Measurements from ENCODE around the gene VSTM2B. TPM values are rescaled to one million over a fixed set of nuclear protein-coding genes. Genes with fewer than 3 reads are reported as not detected.

The VSTM2B gene
- polyA plus RNA-seq (2013) = not detected

DNA sequence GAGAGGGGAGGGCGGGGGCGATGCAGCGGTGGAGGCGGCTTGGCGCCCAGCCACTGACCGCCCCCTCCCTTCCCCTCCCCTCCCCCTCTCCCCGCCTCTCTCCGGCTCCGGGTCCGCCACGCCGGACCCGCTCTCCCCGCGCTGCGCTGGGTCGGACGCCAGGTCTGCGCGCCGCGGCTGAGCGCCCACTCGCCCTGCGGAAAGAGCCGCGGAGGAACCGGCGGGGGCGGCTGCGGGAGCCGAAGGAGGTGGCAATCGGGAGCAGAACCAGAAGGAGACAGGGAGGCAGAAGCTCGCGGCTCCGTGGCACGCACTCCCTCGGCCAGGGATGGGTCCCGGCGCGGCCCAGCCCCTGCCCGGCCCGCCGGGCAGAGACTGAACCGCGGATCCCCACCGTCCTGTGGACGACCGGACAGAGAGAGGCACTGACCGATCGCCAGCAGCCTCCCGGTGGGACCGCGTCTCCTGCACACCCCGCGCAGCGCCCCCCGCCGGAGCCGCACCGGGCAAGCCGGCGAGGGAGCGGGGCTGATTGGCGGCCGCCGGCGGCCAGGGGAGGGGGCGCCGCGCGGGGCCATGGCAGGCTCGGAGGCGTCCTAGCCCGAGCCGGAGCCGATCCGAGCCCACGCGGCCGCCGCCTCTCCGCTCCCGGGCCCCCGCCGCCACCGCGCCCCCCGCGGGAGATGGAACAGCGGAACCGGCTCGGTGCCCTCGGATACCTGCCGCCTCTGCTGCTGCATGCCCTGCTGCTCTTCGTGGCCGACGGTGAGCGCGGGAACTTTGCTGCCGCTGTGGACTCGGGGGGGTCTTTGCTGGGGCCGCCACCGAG lies at the start of gene VSTM2B:
Gene VSTM2B, plus strand, starts transcription at position 94 of the 829 bp plus-strand sequence. Its CDS starts 590 bp downstream, at position 684.
- 1% methylated on average over 84 of the region's 104 CpGs for WGBS (ENCODE audit: insufficient coverage)
- Histone ChIP-seq H3K27me3 (replicated peaks in 2 of 5; ENCODE audit: control insufficient read depth in 4 of 5, insufficient read depth in 5 of 5, low read length in 4 of 5) (peaks cover 16 to 97% (median 54%) of the 10 kb centered on the region in 5 experiments), H3K4me1 (ENCODE audit: control extremely low read depth in 1 of 4, control insufficient read depth in 4 of 4, insufficient read depth in 4 of 4, low read length in 3 of 4) (peaks cover 0 to 53% (median 28%) of the 10 kb centered on the region in 4 experiments), H3K27ac (ENCODE audit: insufficient read depth in 1 of 2, low read depth in 1 of 2, low read length in 2 of 2, poor library complexity in 1 of 2, severe bottlenecking in 2 of 2) (no peak within 1 kb of the TSS), H3K36me3 (ENCODE audit: control insufficient read depth in 4 of 4, insufficient read depth in 4 of 4, low read length in 3 of 4) (no peaks in the 10 kb centered on the region), H3K9me3 (ENCODE audit: control extremely low read depth in 1 of 5, control insufficient read depth in 4 of 5, insufficient read depth in 2 of 5, low read depth in 1 of 5, low read length in 4 of 5) (peaks cover 0 to 6% (median 0%) of the 10 kb centered on the region in 5 experiments), H3K4me3 (ENCODE audit: control insufficient read depth in 1 of 7, extremely low read depth in 1 of 7, insufficient read depth in 4 of 7, low read depth in 2 of 7, low read length in 6 of 7) (peak within 1 kb of the TSS in 4 of 7 experiments; percentile 33 to 52 (median 42))
- DNase-seq = no peak
- ChIA-PET CTCF (no interaction called here), POLR2A (no interaction called here)

DNA sequence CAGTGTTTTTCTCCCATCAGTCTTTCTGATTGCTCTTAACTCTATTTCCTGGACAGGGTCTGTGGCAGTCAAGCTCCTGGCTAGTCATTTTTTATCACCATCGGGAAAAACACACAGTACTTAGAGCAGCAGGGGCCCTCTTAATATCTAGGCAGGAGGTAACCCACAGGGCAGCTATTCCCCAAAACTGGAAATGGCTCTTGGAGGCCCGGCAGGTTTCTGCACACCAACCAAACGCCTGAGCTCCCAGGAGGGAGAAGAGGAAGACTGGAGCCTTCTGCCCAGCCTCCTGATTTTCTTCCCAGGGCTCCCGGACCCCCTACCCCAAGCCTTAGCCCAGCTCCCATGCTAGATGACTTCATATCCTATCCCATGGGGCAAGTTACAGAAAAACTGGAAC lies 49.3 kb upstream of the VSTM2B start:
- Histone ChIP-seq H3K27ac (ENCODE audit: insufficient read depth in 1 of 2, low read depth in 1 of 2, low read length in 2 of 2, poor library complexity in 1 of 2, severe bottlenecking in 2 of 2) (no peak overlapping the region), H3K4me1 (ENCODE audit: control extremely low read depth in 1 of 4, control insufficient read depth in 4 of 4, insufficient read depth in 4 of 4, low read length in 3 of 4) (no peaks in the 10 kb centered on the region), H3K27me3 (replicated peaks in 2 of 5; ENCODE audit: control insufficient read depth in 4 of 5, insufficient read depth in 5 of 5, low read length in 4 of 5) (peaks cover 0 to 4% (median 0%) of the 10 kb centered on the region in 5 experiments), H3K36me3 (ENCODE audit: control insufficient read depth in 4 of 4, insufficient read depth in 4 of 4, low read length in 3 of 4) (no peaks in the 10 kb centered on the region), H3K4me3 (ENCODE audit: control insufficient read depth in 1 of 7, extremely low read depth in 1 of 7, insufficient read depth in 4 of 7, low read depth in 2 of 7, low read length in 6 of 7) (no peak overlapping the region), H3K9me3 (ENCODE audit: control extremely low read depth in 1 of 5, control insufficient read depth in 4 of 5, insufficient read depth in 2 of 5, low read depth in 1 of 5, low read length in 4 of 5) (peaks cover 0 to 14% (median 5%) of the 10 kb centered on the region in 5 experiments)
- 84% methylated on average over 3 of the region's 4 CpGs for WGBS (ENCODE audit: insufficient coverage)
- POLR2A ChIA-PET = no interaction called here
- DNase-seq = no peak
- CTCF ChIA-PET = no interaction called here

DNA sequence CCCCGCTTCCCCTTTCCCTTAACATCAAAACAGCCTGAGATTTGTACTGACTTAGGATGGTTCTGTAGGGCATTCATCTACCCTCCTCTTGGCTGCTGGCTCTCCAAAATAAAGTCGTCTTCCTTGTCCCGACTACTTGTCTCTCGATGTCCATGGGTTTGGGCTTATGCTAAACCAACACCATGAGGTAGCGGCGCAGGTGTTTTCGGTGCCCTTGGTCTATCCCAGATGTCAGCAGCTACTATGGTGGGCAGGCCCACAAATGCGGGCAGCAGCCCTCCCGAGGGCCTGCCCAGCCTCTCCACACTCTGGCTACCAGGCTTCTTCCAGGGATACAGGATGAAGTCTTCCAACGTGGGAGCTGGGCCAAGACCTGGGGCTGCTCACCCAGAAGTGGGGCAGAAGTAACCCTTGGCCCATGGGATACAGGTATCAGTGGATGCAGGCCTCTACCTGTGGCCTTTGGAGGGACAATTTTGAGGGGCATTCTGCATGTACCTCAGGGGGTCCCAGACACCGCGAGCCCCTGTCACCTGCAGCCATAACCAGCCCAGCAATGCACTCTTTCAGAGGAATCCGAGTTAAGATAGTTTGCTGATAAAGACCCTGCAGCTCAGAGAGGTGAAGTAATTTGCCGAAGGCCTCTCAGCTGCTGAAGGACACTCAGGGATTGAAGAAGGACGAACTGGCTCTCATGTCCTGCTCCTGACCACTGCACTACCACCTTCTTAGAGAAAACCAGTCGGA lies 47.8 kb upstream of the VSTM2B start:
- Histone ChIP-seq H3K27ac (ENCODE audit: insufficient read depth in 1 of 2, low read depth in 1 of 2, low read length in 2 of 2, poor library complexity in 1 of 2, severe bottlenecking in 2 of 2) (no peak overlapping the region), H3K36me3 (ENCODE audit: control insufficient read depth in 4 of 4, insufficient read depth in 4 of 4, low read length in 3 of 4) (no peaks in the 10 kb centered on the region), H3K9me3 (ENCODE audit: control extremely low read depth in 1 of 5, control insufficient read depth in 4 of 5, insufficient read depth in 2 of 5, low read depth in 1 of 5, low read length in 4 of 5) (peaks cover 0 to 14% (median 5%) of the 10 kb centered on the region in 5 experiments), H3K4me1 (ENCODE audit: control extremely low read depth in 1 of 4, control insufficient read depth in 4 of 4, insufficient read depth in 4 of 4, low read length in 3 of 4) (no peaks in the 10 kb centered on the region), H3K27me3 (replicated peaks in 2 of 5; ENCODE audit: control insufficient read depth in 4 of 5, insufficient read depth in 5 of 5, low read length in 4 of 5) (peaks cover 0 to 4% (median 0%) of the 10 kb centered on the region in 5 experiments), H3K4me3 (ENCODE audit: control insufficient read depth in 1 of 7, extremely low read depth in 1 of 7, insufficient read depth in 4 of 7, low read depth in 2 of 7, low read length in 6 of 7) (no peak overlapping the region)
- 91% methylated on average over 16 of the region's 16 CpGs for whole genome bisulfite sequencing (ENCODE audit: insufficient coverage)
- no peak for DNase-seq
- ChIA-PET POLR2A (no interaction called here), CTCF (no interaction called here)

DNA sequence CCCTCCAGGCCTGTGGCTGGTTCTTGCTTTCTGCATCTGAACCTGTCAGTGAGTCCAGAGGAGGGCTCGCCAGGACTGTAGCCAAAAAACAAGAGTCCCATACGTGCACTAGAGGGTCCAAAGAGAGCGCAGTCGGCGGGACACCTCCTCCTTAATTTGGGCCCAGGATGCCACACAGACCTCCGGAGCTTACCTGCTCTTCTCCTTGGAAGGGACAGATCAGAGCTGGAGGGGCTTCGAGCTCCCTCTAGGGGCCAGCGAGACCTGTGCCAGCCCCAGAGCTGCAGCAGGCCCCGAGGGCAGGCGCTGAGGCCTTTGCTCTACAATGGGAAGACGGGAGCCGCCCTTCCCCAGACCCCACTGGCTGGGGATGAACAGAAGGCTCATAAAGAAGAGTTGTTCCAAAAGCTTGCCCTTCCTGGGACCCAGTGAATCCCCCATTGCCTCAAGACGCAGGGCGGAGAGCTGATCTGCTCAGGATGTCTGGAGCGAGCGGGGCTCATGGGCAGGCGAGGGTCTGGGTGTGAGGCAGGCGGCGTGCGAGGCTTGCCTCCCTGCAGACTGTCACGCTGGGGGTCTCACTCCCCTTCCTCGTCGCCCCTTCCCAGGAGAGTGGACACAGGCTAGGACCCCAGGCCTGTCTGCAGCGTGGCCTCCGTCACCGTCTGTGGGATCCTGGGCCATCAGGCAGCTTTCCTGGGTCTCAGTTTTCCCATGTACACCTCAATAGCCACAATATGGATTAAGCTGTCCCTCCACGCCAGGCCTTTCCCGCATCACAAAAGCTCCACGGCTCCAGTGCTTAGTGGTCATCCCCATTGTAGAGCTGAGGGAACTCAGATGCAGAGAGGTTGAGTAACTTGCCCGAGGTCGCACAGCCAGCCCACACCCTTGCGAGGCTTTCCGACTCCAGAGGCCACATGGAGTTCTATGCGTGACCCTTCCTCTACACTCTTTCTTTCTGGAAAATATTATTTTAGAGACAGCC lies 46.9 kb upstream of the VSTM2B start:
- Histone ChIP-seq H3K27ac (ENCODE audit: insufficient read depth in 1 of 2, low read depth in 1 of 2, low read length in 2 of 2, poor library complexity in 1 of 2, severe bottlenecking in 2 of 2) (no peak overlapping the region), H3K4me1 (ENCODE audit: control extremely low read depth in 1 of 4, control insufficient read depth in 4 of 4, insufficient read depth in 4 of 4, low read length in 3 of 4) (no peaks in the 10 kb centered on the region), H3K9me3 (ENCODE audit: control extremely low read depth in 1 of 5, control insufficient read depth in 4 of 5, insufficient read depth in 2 of 5, low read depth in 1 of 5, low read length in 4 of 5) (peaks cover 0 to 14% (median 5%) of the 10 kb centered on the region in 5 experiments), H3K4me3 (ENCODE audit: control insufficient read depth in 1 of 7, extremely low read depth in 1 of 7, insufficient read depth in 4 of 7, low read depth in 2 of 7, low read length in 6 of 7) (no peak overlapping the region), H3K36me3 (ENCODE audit: control insufficient read depth in 4 of 4, insufficient read depth in 4 of 4, low read length in 3 of 4) (no peaks in the 10 kb centered on the region), H3K27me3 (replicated peaks in 2 of 5; ENCODE audit: control insufficient read depth in 4 of 5, insufficient read depth in 5 of 5, low read length in 4 of 5) (peaks cover 0 to 4% (median 0%) of the 10 kb centered on the region in 5 experiments)
- 55% methylated on average over 33 of the region's 34 CpGs for WGBS (ENCODE audit: insufficient coverage)
- DNase-seq = no peak
- ChIA-PET CTCF (no interaction called here), POLR2A (no interaction called here)

DNA sequence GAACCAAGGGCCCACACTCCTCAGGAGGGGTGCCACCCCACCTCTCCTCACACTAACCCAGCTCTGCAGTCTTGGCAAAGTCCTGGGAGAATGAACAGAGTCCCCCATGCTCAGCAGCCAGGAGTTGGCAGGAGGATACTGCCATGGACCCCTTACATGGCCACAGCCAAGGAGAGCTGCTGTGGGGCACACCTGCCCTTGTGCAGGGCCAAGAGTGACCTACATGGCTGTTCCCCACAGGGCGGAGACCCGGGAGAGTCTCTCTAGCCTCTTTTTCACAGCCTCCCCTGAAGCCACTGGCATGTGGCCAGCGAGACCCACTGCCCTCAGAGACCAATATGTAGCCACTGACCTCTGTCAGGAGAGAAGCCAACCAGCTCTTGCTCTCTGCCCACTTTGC lies 45.9 kb upstream of the VSTM2B start:
- POLR2A ChIA-PET = no interaction called here

DNA sequence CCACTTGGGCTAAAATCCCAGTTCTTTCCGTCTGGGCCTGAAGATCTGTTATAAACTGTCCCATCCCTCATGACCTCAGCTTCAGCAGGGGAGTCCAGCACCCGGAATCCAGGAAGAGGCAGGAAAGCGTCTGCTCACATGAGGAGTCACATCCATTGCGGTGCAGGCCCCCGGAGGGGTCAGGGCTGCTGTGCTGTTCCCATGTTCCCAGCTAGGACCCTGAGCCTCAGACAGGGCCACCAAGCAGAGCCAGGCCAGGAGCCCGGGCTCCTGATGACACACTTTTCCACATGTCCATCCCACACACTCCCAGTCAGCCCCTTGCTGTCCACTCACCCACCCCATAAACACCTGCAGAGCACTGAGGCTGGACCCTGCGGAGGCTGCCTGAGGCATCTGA lies 45.3 kb upstream of the VSTM2B start:
- DNase-seq = no peak
- POLR2A ChIA-PET = no interaction called here
- H3K27ac ChIP-seq (ENCODE audit: insufficient read depth in 1 of 2, low read depth in 1 of 2, low read length in 2 of 2, poor library complexity in 1 of 2, severe bottlenecking in 2 of 2) = no peak overlapping the region
- peaks cover 0 to 14% (median 5%) of the 10 kb centered on the region in 5 experiments for H3K9me3 ChIP-seq (ENCODE audit: control extremely low read depth in 1 of 5, control insufficient read depth in 4 of 5, insufficient read depth in 2 of 5, low read depth in 1 of 5, low read length in 4 of 5)
- H3K36me3 ChIP-seq (ENCODE audit: control insufficient read depth in 4 of 4, insufficient read depth in 4 of 4, low read length in 3 of 4) = no peaks in the 10 kb centered on the region
- peaks cover 0 to 4% (median 0%) of the 10 kb centered on the region in 5 experiments for H3K27me3 ChIP-seq (replicated peaks in 2 of 5; ENCODE audit: control insufficient read depth in 4 of 5, insufficient read depth in 5 of 5, low read length in 4 of 5)
- no peaks in the 10 kb centered on the region for H3K4me1 ChIP-seq (ENCODE audit: control extremely low read depth in 1 of 4, control insufficient read depth in 4 of 4, insufficient read depth in 4 of 4, low read length in 3 of 4)
- H3K4me3 ChIP-seq (ENCODE audit: control insufficient read depth in 1 of 7, extremely low read depth in 1 of 7, insufficient read depth in 4 of 7, low read depth in 2 of 7, low read length in 6 of 7) = no peak overlapping the region
- CTCF ChIA-PET = no interaction called here
- WGBS (ENCODE audit: insufficient coverage) = 80% methylated on average over 5 of the region's 7 CpGs

More for the DNA sequence above, 45.9 kb upstream of the VSTM2B start:
- H3K36me3 ChIP-seq (ENCODE audit: control insufficient read depth in 4 of 4, insufficient read depth in 4 of 4, low read length in 3 of 4) = no peaks in the 10 kb centered on the region
- H3K9me3 ChIP-seq (ENCODE audit: control extremely low read depth in 1 of 5, control insufficient read depth in 4 of 5, insufficient read depth in 2 of 5, low read depth in 1 of 5, low read length in 4 of 5) = peaks cover 0 to 14% (median 5%) of the 10 kb centered on the region in 5 experiments
- no peaks in the 10 kb centered on the region for H3K4me1 ChIP-seq (ENCODE audit: control extremely low read depth in 1 of 4, control insufficient read depth in 4 of 4, insufficient read depth in 4 of 4, low read length in 3 of 4)
- H3K4me3 ChIP-seq (ENCODE audit: control insufficient read depth in 1 of 7, extremely low read depth in 1 of 7, insufficient read depth in 4 of 7, low read depth in 2 of 7, low read length in 6 of 7) = no peak overlapping the region
- H3K27ac ChIP-seq (ENCODE audit: insufficient read depth in 1 of 2, low read depth in 1 of 2, low read length in 2 of 2, poor library complexity in 1 of 2, severe bottlenecking in 2 of 2) = no peak overlapping the region
- DNase-seq = no peak
- H3K27me3 ChIP-seq (replicated peaks in 2 of 5; ENCODE audit: control insufficient read depth in 4 of 5, insufficient read depth in 5 of 5, low read length in 4 of 5) = peaks cover 0 to 4% (median 0%) of the 10 kb centered on the region in 5 experiments
- 88% methylated on average over 3 of the region's 3 CpGs for WGBS (ENCODE audit: insufficient coverage)
- CTCF ChIA-PET = no interaction called here

Measured in common myeloid progenitor, CD34-positive (primary cell).